LNCaP clone FGC (cell line): ENCODE data around the gene OR56A4.

Experiments
- DNase-seq: peaks from one replicate; pipeline ENCODE4 v3.0.0-alpha.2; 2011; ENCODE audit warnings: low read depth
- H3K4me3 ChIP-seq: 2 replicates; pipeline ENCODE4 v1.5.1; 2011; ENCODE audit warnings: mild to moderate bottlenecking, low read depth, low read length, control low read depth
- TF ChIP-seq, protein P1 (sequence below): IDR thresholded peaks from 2 replicates; pipeline ENCODE4 v1.5.1; 2012; ENCODE audit warnings: mild to moderate bottlenecking; ENCODE audit not compliant: control insufficient read depth, insufficient read depth; ENCODE audit errors: extremely low read depth

Gene OR56A4, protein sequence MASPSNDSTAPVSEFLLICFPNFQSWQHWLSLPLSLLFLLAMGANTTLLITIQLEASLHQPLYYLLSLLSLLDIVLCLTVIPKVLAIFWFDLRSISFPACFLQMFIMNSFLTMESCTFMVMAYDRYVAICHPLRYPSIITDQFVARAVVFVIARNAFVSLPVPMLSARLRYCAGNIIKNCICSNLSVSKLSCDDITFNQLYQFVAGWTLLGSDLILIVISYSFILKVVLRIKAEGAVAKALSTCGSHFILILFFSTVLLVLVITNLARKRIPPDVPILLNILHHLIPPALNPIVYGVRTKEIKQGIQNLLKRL

DNA sequence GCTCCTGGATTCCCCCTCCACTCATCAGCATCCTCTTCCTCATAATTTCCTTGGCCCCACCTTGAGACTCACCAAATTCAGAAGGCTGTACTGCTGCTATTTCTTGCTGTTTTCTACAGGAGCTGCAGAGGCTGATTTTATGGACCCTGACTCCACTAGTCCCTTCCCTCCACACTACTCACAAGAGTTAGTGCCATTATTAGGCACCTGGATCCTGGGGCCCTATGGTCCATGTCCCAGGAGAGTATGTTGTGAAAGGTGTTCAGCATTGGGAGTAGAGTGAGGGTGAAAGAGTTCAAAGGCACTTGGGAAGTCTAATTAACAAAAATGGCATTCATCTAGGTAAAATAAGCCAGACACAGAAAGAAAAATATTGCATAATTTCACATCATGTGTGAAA is at the start of gene OR56A4:
OR56A4 (minus strand) TSS at position 101 of the 400 bp plus-strand sequence. CDS start 3,954 bp downstream, outside the sequence.
- no peak for DNase-seq
- TF ChIP-seq, protein P1, sequence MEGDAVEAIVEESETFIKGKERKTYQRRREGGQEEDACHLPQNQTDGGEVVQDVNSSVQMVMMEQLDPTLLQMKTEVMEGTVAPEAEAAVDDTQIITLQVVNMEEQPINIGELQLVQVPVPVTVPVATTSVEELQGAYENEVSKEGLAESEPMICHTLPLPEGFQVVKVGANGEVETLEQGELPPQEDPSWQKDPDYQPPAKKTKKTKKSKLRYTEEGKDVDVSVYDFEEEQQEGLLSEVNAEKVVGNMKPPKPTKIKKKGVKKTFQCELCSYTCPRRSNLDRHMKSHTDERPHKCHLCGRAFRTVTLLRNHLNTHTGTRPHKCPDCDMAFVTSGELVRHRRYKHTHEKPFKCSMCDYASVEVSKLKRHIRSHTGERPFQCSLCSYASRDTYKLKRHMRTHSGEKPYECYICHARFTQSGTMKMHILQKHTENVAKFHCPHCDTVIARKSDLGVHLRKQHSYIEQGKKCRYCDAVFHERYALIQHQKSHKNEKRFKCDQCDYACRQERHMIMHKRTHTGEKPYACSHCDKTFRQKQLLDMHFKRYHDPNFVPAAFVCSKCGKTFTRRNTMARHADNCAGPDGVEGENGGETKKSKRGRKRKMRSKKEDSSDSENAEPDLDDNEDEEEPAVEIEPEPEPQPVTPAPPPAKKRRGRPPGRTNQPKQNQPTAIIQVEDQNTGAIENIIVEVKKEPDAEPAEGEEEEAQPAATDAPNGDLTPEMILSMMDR, result no peak

DNA sequence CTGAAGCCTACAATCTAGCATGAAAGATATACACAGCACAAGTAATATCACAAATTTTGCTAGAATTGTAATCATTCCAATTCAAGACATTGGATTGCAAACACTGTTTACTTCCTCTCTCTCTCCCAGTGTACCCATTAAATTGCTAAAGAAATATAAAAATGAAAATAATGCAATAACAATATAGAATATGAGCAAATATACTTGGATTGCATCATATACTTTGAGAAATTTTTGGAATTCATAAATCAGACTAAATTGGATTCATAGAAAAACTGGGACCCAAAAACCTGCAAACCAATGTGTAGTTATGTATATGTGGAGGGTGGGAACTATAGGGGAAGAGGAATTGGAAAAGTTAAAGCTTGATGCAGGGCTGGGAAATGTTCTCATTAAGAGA is 48.8 kb upstream of the OR56A4 start:
- no peak overlapping the region for H3K4me3 ChIP-seq
- DNase-seq, result no peak
- TF ChIP-seq, protein P1, result no peak

More for the DNA sequence above, at the start of gene OR56A4:
- H3K4me3 ChIP-seq, result no peak within 1 kb of the TSS

DNA sequence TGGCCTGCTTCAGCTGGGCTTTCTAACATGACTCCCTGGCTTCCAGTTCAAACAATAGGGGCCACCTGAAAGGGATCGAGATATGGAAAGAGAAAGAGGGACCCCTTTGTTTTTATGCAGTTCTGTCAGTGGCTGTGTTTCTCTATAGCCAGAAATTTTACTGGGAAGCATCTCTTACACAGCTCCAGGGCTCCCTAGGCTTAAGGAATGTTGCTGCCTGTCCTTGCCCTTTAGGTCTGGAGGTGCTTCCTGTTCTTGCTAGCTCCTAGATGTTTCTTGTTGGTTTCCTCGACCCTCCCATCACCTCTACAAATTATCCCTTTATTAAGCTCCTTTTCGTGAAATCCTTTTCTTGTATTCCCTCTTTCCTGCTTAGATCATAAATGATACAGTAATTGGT is 45.6 kb upstream of the OR56A4 start:
- TF ChIP-seq, protein P1, result no peak
- DNase-seq, result no peak
- no peak overlapping the region for H3K4me3 ChIP-seq

DNA sequence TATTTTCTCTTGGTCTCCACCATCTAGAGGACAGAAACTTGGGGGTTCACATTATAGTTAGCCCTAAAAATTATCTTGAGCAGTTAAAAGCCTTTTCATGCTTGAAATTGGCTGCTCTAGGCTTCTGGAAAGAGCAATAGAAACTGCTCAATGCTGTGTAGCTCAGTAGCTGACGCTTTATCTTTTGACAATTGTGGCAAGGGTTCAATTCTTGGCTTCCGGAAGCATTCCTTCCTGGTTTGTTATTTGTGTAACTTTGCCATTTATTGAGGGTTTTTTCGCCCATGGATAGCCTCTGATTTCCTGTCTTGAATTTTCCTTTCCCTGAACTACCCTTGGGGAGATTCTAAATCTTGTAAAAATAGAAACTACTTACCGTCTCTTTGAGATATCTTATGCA is 34.1 kb upstream of the OR56A4 start:
- TF ChIP-seq, protein P1, result no peak
- DNase-seq, result no peak
- no peak overlapping the region for H3K4me3 ChIP-seq

DNA sequence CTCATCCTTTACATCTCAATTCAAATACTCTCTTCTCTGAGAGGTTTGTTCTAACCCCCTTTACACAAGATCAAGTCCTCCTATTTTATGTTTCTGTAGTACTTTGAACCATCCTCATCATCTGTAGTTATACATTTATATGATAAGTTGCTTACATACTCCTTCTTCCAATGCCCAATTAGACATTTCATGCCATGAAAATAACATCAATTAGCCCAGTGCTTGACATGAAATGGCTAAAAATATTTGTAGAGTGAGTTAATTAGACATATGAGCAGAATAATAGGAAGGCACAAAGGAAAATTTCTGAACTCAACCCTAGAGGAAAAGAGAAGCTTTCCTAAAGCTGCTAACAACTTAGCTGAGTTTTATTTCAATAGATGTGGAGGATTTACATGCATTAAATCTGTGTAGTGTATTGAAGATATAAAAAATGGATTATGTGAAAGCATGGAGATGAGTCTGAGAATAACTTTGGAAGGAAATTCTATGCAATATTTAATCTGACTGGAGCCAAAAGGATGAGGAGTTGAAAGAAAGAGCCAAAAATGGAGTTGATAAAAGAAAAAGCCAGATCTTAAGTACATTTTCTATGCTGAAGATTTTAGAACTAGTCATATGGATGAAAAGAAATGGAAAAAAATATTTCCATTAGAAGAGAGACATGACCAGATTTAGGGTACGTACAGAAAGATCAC is 24.1 kb upstream of the OR56A4 start, which contains the start of gene OR56A1:
OR56A1 (minus strand) TSS at position 51 of the 698 bp plus-strand sequence. CDS start 3,066 bp downstream, outside the sequence.
- no peak for DNase-seq
- TF ChIP-seq, protein P1, result no peak

DNA sequence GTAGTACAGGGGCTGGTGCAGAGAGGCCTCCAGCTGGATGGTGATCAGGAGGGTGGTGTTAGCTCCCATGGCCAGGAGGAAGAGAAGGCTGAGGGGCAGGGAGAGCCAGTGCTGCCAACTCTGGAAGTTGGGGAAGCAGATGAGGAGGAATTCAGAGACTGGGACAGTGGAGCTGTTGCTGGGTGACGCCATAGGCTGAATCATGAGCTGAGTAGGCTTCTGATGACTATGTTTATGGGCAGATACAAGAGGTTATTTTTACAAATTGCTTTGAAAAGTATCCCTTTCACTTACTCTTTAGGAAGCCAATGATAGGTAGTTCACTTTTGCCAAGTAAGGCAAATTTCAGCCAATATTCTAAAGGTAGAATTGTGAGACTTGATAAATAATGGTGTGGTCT is 20.8 kb upstream of the OR56A4 start:
- TF ChIP-seq, protein P1, result no peak
- DNase-seq, result no peak
- H3K4me3 ChIP-seq, result no peak overlapping the region

More for the DNA sequence above, 24.1 kb upstream of the OR56A4 start, which contains the start of gene OR56A1:
- H3K4me3 ChIP-seq, result no peak within 1 kb of the TSS

DNA sequence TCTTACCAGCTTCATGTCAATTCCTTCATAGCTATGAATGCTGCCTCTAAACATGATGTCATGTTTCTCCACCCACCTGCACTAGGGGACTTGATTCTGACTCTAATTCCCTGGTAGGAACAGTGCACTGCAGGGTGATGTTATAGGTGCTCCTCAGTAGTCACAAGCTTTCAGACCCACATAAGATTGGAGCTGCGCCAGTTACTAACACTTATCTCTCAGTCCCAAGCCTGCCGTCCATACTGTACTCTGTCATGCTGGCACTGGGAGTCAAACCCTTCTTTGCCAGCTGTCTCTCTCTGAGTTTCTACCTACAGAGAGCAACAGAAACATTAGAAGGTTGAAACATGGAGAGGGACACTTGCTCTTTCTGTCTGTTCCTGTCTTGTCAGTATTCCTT is 18.3 kb upstream of the OR56A4 start:
- TF ChIP-seq, protein P1, result no peak

More for the DNA sequence above, 18.3 kb upstream of the OR56A4 start:
- H3K4me3 ChIP-seq, result no peak overlapping the region
- DNase-seq, result no peak
